Measurements from ENCODE around the gene JPH4. TPM values are rescaled to one million over a fixed set of nuclear protein-coding genes. Genes with fewer than 3 reads are reported as not detected.

Gene JPH4
- total RNA-seq, 2 experiments from 2014 or later = not detected

DNA sequence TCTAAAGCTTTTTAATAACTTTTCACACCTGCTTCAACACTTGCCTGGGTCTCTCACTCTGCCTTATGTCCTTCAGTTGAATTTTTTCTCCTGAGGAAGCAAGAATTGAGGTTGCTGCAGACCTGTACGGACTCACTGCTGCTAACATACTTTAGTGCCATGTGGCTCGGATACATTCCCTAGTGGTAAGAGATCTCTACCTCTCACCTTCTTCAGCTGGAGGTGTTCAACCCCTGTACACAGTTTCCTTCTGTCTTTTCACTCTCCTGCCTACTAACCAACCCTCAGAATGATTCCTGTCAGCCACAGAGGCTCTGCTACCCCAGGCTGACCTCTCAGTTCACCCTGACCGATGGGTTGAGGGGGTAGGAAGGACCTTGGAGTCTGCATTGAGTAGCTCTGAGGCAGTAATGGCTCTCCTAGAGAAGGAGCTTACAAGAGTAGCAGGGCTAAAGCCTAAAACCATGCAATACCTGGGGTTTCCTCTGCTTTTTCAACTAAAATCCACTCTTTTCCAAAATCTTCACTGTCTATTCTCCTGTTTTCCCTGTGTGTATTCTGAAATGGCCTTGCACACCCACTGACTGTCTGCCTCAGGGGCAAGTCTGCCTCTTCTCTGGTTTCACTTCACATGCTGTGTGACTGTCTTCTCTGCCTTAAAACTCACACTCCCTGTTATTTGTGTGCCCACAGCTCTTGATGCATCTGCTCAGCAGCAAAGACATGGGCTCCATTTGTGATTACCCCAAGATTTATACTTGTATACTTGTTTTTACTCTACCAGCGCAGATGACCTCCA lies 43.5 kb upstream of the JPH4 start:
- H3K36me3 ChIP-seq (ENCODE audit: insufficient read depth, low read length) = no peaks in the 10 kb centered on the region
- intact Hi-C loops (cut with micrococcal nuclease; ENCODE audit: unreplicated experiment) = no loop called here
- no peaks in the 10 kb centered on the region for H3K4me1 ChIP-seq (ENCODE audit: insufficient read depth, low read length, poor library complexity, severe bottlenecking)
- CTCF ChIA-PET (ENCODE audit: unreplicated experiment) = interaction anchor here (0.5 kb wide), 1 partner anchor 10 kb away, joined by 3 read pairs; no protein-coding TSS in a partner anchor
- TF ChIP-seq, protein P1, sequence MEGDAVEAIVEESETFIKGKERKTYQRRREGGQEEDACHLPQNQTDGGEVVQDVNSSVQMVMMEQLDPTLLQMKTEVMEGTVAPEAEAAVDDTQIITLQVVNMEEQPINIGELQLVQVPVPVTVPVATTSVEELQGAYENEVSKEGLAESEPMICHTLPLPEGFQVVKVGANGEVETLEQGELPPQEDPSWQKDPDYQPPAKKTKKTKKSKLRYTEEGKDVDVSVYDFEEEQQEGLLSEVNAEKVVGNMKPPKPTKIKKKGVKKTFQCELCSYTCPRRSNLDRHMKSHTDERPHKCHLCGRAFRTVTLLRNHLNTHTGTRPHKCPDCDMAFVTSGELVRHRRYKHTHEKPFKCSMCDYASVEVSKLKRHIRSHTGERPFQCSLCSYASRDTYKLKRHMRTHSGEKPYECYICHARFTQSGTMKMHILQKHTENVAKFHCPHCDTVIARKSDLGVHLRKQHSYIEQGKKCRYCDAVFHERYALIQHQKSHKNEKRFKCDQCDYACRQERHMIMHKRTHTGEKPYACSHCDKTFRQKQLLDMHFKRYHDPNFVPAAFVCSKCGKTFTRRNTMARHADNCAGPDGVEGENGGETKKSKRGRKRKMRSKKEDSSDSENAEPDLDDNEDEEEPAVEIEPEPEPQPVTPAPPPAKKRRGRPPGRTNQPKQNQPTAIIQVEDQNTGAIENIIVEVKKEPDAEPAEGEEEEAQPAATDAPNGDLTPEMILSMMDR (conservative IDR thresholded peaks at IDR 0.05; ENCODE audit: low read length) = no peak
- no peak for TF ChIP-seq EZH2phosphoT487 (IDR thresholded peaks at IDR 0.05; ENCODE audit: borderline replicate concordance, low read depth, low read length)
- no peak overlapping the region for H3K4me3 ChIP-seq (ENCODE audit: low read depth, low read length, poor library complexity, severe bottlenecking)
- peaks cover 23% of the 10 kb centered on the region for H3K9me3 ChIP-seq (ENCODE audit: low read length)
- H3K4me2 ChIP-seq (ENCODE audit: low read length) = no peak overlapping the region
- no TSS peak for BruUV-seq (replicated peaks)
- H3K79me2 ChIP-seq (ENCODE audit: insufficient read depth, low read depth, low read length) = no peaks in the 10 kb centered on the region
- H3K27ac ChIP-seq (ENCODE audit: low read depth, low read length, poor library complexity, severe bottlenecking) = no peak overlapping the region
- H3K9me2 ChIP-seq (ENCODE audit: insufficient read depth, low read length) = no peaks in the 10 kb centered on the region
- H2AFZ ChIP-seq (ENCODE audit: low read length) = no peak overlapping the region
- no peaks in the 10 kb centered on the region for H4K20me1 ChIP-seq (ENCODE audit: insufficient read depth, low read length)
- POLR2A ChIA-PET = interaction anchor here (1.5 kb wide), 1 partner anchor 11 kb away, joined by 6 read pairs; no protein-coding TSS in a partner anchor
- DNase-seq (ENCODE audit: low spot score) = no peak

DNA sequence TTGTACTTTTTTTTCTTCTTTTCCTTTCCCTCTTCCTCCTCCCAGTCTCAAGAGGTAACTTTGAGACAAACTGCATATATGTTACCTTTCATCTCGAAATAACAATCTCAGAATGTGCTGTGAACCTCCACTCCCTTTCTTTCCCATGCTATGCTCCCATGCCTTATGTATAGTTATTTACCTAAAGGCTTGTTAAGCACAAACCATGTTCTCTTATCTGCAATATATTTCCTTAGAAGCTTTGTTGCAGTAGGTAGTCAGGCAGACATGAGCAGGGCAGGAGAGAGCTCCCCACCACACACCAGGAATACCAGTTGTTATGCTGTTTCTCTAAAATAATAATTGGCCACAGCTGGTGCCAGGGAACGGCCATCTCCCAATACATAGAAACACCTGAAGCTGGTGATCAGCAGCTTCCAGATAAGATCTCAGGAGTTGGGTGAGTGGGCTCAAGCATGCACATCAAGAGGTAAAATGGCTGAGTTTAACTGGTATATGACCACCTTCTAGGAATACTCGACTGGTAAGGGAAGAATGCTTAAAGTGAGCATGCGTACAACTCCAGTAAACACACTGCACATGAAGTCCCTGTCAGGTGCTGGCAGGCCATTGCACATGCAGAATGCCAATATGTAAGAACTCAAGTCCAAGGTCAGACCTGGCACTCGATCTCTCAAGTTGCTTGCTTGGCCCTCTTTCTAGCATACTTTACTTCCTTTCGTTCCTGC lies 42.8 kb upstream of the JPH4 start:
- TF ChIP-seq, protein P1 (conservative IDR thresholded peaks at IDR 0.05; ENCODE audit: low read length) = no peak
- TF ChIP-seq EZH2phosphoT487 (IDR thresholded peaks at IDR 0.05; ENCODE audit: borderline replicate concordance, low read depth, low read length) = no peak
- no TSS peak for BruUV-seq (replicated peaks)

More for the DNA sequence above, 42.8 kb upstream of the JPH4 start:
- H3K79me2 ChIP-seq (ENCODE audit: insufficient read depth, low read depth, low read length) = no peaks in the 10 kb centered on the region
- no peak overlapping the region for H3K27ac ChIP-seq (ENCODE audit: low read depth, low read length, poor library complexity, severe bottlenecking)
- H3K9me2 ChIP-seq (ENCODE audit: insufficient read depth, low read length) = no peaks in the 10 kb centered on the region
- intact Hi-C loops (cut with micrococcal nuclease; ENCODE audit: unreplicated experiment) = no loop called here
- H4K20me1 ChIP-seq (ENCODE audit: insufficient read depth, low read length) = no peaks in the 10 kb centered on the region
- H3K4me1 ChIP-seq (ENCODE audit: insufficient read depth, low read length, poor library complexity, severe bottlenecking) = no peaks in the 10 kb centered on the region
- no peaks in the 10 kb centered on the region for H3K36me3 ChIP-seq (ENCODE audit: insufficient read depth, low read length)
- ChIA-PET CTCF (ENCODE audit: unreplicated experiment) (no interaction called here), POLR2A (interaction anchor here (1.5 kb wide), 1 partner anchor 10 kb away, joined by 6 read pairs; no protein-coding TSS in a partner anchor)
- no peak overlapping the region for H3K4me2 ChIP-seq (ENCODE audit: low read length)
- peaks cover 23% of the 10 kb centered on the region for H3K9me3 ChIP-seq (ENCODE audit: low read length)
- DNase-seq (ENCODE audit: low spot score) = no peak
- H3K4me3 ChIP-seq (ENCODE audit: low read depth, low read length, poor library complexity, severe bottlenecking) = no peak overlapping the region
- H2AFZ ChIP-seq (ENCODE audit: low read length) = no peak overlapping the region

Measured in OCI-LY7 (cell line).